ENCODE results near the gene DRICH1.
"Not testable (repeated sequence)": the region's sequence is repeated elsewhere in the genome, so short reads cannot be mapped to it uniquely, and the experiment has no call there.

GRCh38 chr22:23597576-23598268 is 34.4 kb downstream of the DRICH1 start:
- TF ChIP-seq NFRKB (IDR thresholded peaks at IDR 0.05); IRF1 (CRISPR knock-in tag; IDR thresholded peaks at IDR 0.05; ENCODE audit: low read depth); MLLT10 (CRISPR knock-in tag; IDR thresholded peaks at IDR 0.05); MAFK (conservative IDR thresholded peaks at IDR 0.05 in 1 of 2, IDR thresholded peaks at IDR 0.05 in 1 of 2; ENCODE audit: low read length in 2 of 2); ZNF672 (CRISPR knock-in tag; IDR thresholded peaks at IDR 0.05): not testable (repeated sequence)
